Amygdala (tissue), 56 donors: Measurements from ENCODE around the gene KLF16.

Experiments used
- DNase-seq, 56 donors: peaks; one replicate each; lab custom pipeline; 2025; lab: John Stamatoyannopoulos, UW

Gene KLF16

GRCh38 chr19:1872807-1873523, 9.6 kb upstream of the KLF16 start:
- peak in 1 of 56 donors; percentile 60 for DNase-seq

GRCh38 chr19:1871630-1872029, 8.3 kb upstream of the KLF16 start:
- DNase-seq = no peak

GRCh38 chr19:1871140-1871597, 7.8 kb upstream of the KLF16 start:
- DNase-seq = no peak

GRCh38 chr19:1868971-1869370, 5.6 kb upstream of the KLF16 start:
- DNase-seq = no peak

GRCh38 chr19:1867349-1867724, 4.0 kb upstream of the KLF16 start:
- no peak for DNase-seq

- no peak for DNase-seq
Measured at GRCh38 chr19:1866693-1867348, 3.4 kb upstream of the KLF16 start.

- DNase-seq = no peak
Measured at GRCh38 chr19:1865172-1866010, 2.0 kb upstream of the KLF16 start.

- DNase-seq = peak in 33 of 56 donors; percentile 9 to 72 (median 45)
Measured at GRCh38 chr19:1864480-1865171, 1.2 kb upstream of the KLF16 start.

GRCh38 chr19:1863638-1864479, 480 bp upstream of the KLF16 start:
- DNase-seq = peak; percentile 46 to 97 (median 82)

GRCh38 chr19:1862424-1863327, 703 bp downstream of the KLF16 start:
- peak in 4 of 56 donors; percentile 13 to 35 (median 32) for DNase-seq

- DNase-seq = no peak
Measured at GRCh38 chr19:1862068-1862423, 1.3 kb downstream of the KLF16 start.

GRCh38 chr19:1861599-1862031, 1.8 kb downstream of the KLF16 start:
- no peak for DNase-seq

GRCh38 chr19:1860821-1861598, 2.4 kb downstream of the KLF16 start:
- no peak for DNase-seq

- DNase-seq = peak in 43 of 56 donors; percentile 15 to 70 (median 54)
Measured at GRCh38 chr19:1860042-1860775, 3.2 kb downstream of the KLF16 start.

- DNase-seq = no peak
Measured at GRCh38 chr19:1859331-1859781, 4.0 kb downstream of the KLF16 start.

GRCh38 chr19:1858412-1859081, 4.8 kb downstream of the KLF16 start:
- no peak for DNase-seq
